NCI-H510A treated with DMSO at 0.1 percent for 48 hours (cell line): ENCODE measurements around the gene RMI2.

Experiments used
- DNase-seq: peaks from one replicate; lab custom pipeline; 2025; lab: John Stamatoyannopoulos, UW

The RMI2 gene

GRCh38 chr16:11328172-11329070, 16.8 kb upstream of the RMI2 start:
- no peak for DNase-seq

DNA sequence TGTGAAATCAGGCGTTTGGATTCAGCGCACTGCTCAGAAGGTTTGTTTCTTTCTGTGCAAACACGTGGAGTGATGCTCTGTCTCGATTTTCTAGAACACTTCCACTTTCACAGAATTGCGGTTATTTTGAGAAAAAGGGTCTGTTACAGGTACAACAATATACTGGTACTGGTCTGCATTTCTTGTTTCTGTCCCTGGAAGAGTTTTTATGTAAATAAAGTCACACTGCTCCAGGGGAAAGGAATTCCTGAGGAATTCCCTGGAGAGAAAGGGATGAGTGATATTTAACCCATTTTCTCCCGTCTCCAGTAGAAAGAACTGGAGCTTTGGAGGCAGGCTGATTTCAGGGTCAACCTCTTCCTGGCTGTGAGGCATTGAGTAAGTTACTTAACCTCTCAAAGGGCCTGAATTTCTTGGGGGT, 16.2 kb upstream of the RMI2 start:
- DNase-seq = no peak

DNA sequence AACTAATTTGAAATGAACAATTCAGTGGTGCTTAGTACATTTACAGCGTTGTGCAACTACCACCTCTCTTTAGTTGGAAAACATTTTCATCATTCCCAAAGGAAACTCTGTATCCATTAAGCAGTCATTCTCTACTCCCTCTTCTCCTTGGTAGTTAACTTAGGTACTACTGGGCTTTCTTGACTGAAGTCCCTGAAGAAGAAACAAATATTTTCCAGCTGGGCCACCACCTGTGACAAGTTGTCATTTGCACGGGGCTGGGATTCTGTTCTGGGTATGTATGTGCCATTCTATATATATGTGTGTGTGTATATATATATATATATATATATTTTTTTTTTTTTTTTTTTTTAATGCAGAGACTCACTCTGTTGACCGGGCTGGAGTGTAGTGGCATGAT, 15.4 kb upstream of the RMI2 start:
- DNase-seq = no peak

- DNase-seq = no peak
Measured at GRCh38 chr16:11330526-11331237, 14.6 kb upstream of the RMI2 start.

DNA sequence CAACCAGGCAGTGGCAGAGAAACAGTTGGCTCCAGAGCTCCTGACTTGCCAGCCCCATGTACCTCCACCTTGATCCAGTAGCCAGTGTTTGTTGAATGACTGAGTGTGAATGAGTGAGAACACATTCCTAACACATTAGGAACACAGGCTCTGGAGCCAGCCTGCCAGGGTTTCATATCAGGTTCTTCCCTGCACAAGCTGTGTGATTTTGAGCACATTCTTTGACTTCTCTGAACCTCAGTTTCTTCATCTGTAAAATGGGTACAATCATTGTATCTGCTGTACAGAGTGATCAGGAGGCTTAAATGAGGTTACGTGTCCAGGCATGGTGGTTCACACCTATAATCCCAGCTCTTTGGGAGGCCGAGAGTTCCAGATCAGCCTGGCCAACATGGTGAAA, 13.3 kb upstream of the RMI2 start:
- DNase-seq = no peak

DNA sequence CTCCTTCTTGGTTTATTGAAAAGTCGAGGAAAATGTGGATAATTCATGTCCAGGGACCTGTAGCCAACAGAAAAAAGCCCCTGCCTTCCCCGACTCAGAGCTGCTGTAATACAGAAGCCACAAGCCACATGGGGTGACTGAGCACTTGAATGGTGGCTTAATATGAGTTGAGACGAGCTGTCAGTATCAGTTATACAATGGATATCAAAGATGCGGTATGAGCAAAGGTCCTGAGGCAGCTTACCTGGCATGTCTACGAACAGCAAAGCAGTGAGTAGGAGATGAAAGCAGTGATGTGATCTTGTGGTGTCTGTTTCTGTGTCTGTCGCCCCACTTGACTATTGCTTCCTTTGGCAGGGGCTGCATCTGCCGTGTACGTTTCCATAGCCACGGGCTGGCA, 12.2 kb upstream of the RMI2 start:
- DNase-seq = no peak

GRCh38 chr16:11333702-11334101, 11.6 kb upstream of the RMI2 start:
- no peak for DNase-seq

- no peak for DNase-seq
Measured at GRCh38 chr16:11334831-11335404, 10.3 kb upstream of the RMI2 start.

GRCh38 chr16:11339075-11339474, 6.2 kb upstream of the RMI2 start:
- DNase-seq = no peak

DNA sequence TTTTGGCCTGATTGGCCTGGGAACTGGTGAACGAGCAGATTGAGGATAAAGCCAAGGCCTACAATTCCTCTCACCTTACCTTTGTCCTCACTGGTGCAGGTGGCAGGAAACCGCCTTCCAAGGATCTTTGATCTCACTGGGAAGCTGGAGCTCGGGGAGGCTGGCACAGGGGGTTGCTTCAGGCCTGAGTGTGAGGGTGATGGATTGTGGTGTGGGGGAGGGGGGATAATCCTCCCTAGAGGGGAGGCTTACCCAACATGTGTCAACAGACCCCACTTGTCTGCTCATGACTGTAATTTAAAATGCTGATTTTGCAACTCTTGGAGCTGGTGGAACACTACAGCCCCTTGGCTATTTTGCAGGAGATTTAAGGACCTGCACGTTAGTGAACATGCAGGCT, 4.5 kb upstream of the RMI2 start:
- no peak for DNase-seq

DNA sequence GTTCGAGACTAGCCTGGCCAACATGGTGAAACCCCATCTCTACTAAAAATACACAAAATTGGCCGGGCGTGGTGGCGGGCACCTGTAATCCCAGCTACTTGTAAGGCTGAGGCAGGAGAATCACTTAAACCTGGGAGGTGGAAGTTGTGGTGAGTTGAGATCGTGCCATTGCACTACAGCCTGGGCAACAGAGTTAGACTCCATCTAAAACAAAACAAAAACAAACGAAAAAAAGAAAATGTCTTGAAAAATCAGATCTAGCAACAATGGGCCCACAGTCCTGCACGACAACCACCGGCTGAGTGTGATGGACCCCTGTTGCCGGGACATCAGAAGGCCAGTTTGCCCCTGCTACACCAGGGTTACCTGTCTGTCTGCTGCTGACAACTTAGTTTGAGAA, 3.9 kb upstream of the RMI2 start:
- DNase-seq = no peak

DNA sequence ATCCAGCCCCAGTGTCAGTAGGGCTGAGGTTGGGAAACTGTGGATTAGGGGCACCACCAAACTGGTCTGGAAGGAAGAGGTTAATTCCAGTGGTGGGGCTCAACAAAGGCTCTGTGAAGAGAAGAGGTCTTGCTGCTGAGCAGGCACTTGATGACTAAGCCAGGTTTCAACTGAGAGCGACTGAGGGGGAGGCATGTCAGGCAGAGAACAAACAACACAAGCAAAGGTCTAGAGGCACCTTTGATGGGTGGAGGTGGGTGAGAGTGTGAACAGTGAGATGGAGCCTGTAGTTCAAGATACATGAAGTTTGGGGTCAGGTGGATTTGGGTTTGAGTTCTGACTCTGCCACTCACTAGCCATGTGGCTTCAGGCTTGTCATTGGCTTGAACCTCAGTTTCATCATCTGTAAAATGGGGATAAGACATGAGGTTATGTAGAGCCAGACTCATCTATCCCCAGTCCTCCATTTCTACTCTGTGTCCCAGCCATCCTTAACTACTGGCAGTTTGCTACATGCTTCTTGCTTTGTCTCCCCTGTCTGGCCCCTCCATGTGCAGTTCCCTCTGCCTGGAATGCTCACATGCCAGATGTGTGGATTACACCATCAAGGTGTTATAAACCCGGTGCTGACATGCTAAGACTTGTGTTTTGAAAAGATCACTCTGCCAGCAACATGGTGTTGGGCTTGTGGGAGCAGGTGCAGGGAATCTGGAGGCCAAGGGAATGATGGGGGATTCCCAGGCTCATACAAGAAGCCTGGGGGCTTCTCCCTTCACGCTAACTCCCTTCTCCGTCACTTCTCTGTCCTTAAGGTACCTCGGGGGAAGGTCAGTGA, 3.0 kb upstream of the RMI2 start:
- no peak for DNase-seq

DNA sequence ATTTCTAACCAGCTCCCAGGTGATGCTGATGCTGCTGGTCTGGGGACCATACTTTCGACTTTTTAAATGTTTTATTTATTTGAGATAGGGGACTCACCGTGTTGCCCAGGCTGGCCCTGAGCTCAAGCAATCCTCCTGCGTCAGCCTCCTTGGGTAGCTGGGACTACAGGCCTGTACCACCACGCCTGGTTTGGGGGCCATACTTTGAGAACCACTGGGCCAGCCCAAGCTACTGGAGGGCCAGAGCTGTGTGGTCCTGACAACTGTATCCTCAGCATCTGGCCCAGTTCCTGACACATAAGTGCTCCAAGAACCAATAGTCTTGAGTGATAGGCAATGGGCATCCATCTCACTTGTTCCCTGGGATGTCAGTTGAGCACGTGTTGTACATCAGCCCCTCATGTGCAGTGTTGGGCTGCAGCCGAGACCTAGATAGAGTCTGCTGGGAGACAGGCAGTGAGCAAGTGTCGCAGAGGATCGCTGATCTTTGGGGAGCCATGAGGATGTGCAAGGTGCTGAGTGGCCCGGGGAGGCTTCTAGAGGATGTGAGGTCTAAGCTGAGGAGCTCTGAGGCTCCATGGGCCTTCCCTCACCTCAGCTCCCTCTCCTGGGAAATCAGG, 1.6 kb downstream of the RMI2 start:
- no peak for DNase-seq

DNA sequence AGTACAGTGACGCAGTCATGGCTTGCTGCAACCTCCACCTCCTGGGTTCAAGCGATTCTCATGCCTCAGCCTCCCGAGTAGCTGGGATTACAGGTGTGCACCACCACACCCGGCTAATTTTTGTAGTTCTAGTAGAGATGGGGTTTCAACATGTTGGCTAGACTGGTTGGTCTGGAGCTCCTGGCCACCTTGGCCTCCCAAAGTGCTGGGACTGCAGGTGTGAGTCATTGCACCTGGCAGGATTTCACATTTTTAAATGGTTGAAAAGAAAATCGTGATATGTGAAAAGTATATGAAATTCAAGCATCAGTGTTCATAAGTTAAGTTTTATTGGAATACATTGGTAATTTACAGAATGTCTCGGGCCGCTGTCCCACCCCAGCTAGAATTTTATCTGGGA, 2.6 kb downstream of the RMI2 start:
- no peak for DNase-seq

DNA sequence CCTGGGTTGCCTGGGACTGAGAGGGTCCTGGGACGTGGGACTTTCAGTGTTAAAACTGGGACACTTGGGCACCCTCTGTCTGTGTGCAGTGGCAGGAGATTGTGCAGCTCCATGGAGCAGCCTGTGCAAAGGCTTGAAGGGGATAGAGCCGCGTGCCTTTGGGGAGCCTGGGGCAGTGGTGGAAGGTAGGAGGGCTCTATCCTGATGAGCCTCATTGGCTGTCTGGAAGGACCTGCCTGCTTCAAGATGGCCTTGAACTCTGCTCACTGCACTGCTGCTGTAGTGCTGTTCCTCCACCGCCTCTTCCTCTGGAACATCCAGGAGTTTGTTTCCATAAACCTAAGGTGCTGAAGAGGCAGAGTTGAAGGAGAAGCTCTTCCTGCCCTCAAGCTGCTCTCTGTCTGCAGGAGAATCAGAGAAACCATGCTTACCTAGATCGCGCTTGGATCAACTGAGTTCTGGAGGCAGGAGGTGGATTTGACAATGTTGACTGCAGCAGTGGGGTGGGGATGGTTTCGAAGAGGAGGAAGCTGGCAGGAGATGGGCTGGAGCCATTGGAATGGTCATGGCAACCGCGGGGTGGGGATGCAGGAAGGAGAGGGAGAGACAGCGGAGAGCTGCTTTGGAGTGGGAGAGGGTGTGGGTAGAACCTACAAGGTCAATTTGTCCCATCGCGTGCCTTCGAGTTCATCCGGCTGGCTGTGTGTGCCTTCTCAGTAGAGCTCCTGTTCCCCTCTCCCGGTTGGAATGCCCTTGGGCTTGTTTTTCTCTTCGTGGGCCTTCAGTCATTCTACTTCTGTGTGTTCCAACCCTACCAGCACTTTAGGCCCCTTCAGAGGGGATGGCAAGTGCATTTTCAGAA, 3.7 kb downstream of the RMI2 start:
- no peak for DNase-seq

DNA sequence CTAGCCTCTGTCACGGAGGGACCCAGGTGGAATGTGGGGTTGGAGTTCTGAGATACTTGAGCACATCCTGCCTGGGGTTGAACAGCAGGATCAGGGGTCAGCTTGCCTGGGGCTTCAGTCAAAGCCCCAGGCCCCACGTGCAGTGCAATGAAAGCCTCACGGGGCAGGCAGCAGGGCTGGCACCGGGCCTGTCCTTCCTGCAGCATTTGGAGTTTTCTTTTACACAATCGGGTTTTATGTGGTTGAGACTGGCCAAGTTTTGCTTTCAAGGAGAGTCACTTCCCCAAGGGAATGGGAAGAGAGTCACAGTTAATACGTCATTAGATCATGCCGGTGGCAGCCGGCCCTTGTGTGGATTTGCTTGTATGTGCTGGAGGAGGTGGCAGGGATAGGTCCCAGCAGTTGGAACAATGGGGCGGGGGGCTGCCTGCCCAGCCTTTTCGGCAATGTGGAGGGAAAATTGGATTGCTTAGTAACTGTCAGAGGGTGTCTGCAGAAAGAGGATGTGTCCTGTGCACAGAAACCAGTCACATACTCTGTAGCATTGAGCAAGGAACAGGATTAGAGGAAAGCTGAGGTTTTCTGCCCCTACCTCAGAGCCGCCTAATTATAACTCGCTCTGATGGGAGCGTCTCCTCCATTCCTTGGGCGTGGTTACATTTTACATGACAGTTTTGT, 4.5 kb downstream of the RMI2 start:
- no peak for DNase-seq

- DNase-seq = no peak
Measured at GRCh38 chr16:11350519-11350918, 5.3 kb downstream of the RMI2 start.

- DNase-seq = no peak
Measured at GRCh38 chr16:11350921-11351335, 5.7 kb downstream of the RMI2 start.

DNA sequence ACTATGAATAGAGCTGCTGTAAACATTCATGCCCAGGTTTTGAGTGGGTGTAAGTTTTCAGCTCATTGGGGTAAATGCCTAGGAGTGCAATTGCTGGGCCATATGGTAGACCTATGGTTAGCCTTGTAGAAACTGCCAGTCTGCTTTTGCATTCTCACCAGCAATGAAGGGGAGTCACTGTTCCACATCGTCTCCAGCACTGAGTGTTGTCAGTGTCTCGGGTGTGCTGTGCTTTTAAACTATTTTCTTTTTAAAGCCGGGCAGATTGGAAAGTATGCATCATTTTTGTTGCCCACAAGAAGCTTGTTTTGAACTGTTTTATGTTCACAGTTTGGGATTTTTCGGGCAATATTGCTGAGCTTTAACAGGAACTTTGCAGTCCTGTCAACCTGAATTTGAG, 7.9 kb downstream of the RMI2 start:
- DNase-seq = no peak

DNA sequence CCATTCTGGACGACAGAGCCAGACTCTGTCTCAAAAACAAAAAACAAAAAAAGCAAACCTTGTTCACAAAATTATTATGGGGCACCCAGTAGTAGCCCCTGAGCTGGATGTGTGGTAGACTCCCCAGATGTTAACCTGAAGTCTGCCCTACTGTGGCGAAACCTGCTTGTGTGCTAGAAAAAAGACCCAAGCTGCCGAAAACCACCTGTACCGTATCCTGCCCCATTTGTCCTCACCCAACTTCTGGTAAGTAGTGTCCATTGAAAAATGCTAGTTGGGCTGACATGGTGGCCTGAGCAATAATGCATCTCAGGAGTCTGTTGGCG, 9.1 kb downstream of the RMI2 start:
- no peak for DNase-seq
